Measurements from ENCODE around the gene SIRT2.

DNA sequence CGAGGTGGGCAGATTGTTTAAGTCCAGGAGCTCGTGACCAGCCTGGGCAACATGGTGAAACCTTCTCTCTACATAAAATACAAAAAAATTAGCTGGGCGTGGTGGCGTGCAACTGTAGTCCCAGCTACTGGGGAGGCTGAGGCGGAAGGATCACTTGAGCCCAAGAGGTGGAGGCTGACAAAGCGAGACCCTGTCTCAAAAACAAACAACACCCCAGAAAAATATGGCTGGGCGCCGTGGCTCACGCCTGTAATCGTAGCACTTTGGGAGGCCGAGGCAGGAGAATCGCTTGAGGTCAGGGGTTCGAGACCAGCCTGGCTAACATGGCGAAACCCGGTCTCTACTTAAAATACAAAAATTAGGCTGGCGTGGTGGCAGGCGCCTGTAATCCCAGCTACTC is 46.2 kb downstream of the SIRT2 start:
- TF ChIP-seq EP300 (IDR thresholded peaks at IDR 0.05; ENCODE audit: borderline replicate concordance in 1 of 2, low read depth in 2 of 2, low read length in 2 of 2) (no peak), POLR2AphosphoS5 (IDR thresholded peaks at IDR 0.05; ENCODE audit: low read depth, low read length) (no peak), JUND (IDR thresholded peaks at IDR 0.05; ENCODE audit: low read length) (no peak), E2F6 (IDR thresholded peaks at IDR 0.05) (no peak), GABPA (IDR thresholded peaks at IDR 0.05; ENCODE audit: borderline replicate concordance, insufficient read depth, low read length) (no peak)

All from H1 (cell line).